ENCODE measurements around the gene ADPRHL1. TPM values are rescaled to one million over a fixed set of nuclear protein-coding genes. Genes with fewer than 3 reads are reported as not detected.
"Not testable (repeated sequence)": the region's sequence is repeated elsewhere in the genome, so short reads cannot be mapped to it uniquely, and the experiment has no call there.

The ADPRHL1 gene
- polyA plus RNA-seq, 4 donors = 3.0 to 7.2 (median 4.6) TPM

DNA sequence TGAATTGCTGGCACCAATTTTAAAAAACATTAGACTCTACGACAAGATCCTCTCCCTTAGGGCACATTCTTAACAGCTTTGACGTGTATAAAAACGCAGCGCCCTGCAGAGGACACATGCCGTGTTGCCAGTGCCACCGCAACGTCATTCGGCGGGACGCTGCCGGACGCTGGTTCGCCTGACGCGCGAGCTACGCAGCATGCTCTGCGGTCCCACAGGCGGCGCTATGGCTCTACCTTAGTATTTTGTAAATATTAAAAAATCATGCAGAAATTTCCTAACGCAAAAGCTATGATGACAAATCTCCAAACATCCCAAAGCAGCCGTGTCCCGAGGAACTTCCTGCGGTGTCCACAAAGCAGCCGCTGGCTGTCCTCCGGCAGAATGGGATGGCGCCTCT lies 4.2 kb upstream of the ADPRHL1 start:
- FAIRE-seq (no peak), DNase-seq (no peak)
- H3K9me3 ChIP-seq (ENCODE audit: control insufficient read depth in 2 of 2, insufficient read depth in 1 of 2, low read depth in 1 of 2, low read length in 1 of 2) = no peaks in the 10 kb centered on the region
- 93 to 98% (median 96%) methylated on average over 27 of the region's 27 CpGs for WGBS, 3 donors
- no peaks in the 10 kb centered on the region for H3K4me1 ChIP-seq (ENCODE audit: control insufficient read depth in 3 of 3, insufficient read depth in 2 of 3, low read depth in 1 of 3, low read length in 2 of 3)
- no peak overlapping the region for H3K4me3 ChIP-seq (ENCODE audit: low read depth in 1 of 3, low read length in 3 of 3)
- no peaks in the 10 kb centered on the region for H3K27me3 ChIP-seq (ENCODE audit: control insufficient read depth in 3 of 3, insufficient read depth in 3 of 3, low read length in 3 of 3)
- no peak overlapping the region for H3K27ac ChIP-seq (ENCODE audit: low read depth in 1 of 3, low read length in 2 of 3)
- peaks cover 5 to 53% (median 16%) of the 10 kb centered on the region in 3 donors for H3K36me3 ChIP-seq (ENCODE audit: control insufficient read depth in 3 of 3, insufficient read depth in 2 of 3, low read depth in 1 of 3, low read length in 3 of 3)

DNA sequence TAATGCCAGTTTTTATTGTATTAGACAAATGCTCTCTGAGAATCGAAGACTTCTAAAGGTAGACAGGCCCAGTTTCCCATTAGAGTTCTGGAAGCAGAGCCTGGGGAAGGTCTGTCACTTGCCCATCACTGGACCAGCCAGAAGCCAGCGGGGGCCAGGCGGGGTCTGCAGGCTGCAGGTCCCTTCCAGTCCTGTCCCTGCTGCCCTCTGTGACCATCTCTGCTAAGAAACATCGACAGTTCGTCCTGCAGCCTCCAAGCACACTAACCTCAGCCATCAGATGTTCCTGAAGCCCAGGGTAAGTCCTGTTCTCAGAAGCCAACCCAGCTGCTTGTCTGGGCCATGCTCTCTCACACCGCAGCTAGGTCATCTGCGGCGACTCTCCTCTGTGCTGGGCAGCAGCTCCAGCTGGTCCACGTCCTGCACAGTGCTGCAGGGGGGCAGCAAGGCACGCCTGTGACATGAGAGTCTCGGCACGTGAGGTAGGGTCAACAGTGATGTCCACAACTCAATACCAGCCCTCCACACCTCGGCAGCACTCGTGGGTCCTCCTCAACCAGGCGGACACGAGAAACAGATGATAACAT lies 2.9 kb upstream of the ADPRHL1 start:
- Histone ChIP-seq H3K4me1 (ENCODE audit: control insufficient read depth in 3 of 3, insufficient read depth in 2 of 3, low read depth in 1 of 3, low read length in 2 of 3) (no peaks in the 10 kb centered on the region), H3K27ac (ENCODE audit: low read depth in 1 of 3, low read length in 2 of 3) (no peak overlapping the region), H3K9me3 (ENCODE audit: control insufficient read depth in 2 of 2, insufficient read depth in 1 of 2, low read depth in 1 of 2, low read length in 1 of 2) (no peaks in the 10 kb centered on the region), H3K27me3 (ENCODE audit: control insufficient read depth in 3 of 3, insufficient read depth in 3 of 3, low read length in 3 of 3) (no peaks in the 10 kb centered on the region), H3K4me3 (ENCODE audit: low read depth in 1 of 3, low read length in 3 of 3) (no peak overlapping the region), H3K36me3 (ENCODE audit: control insufficient read depth in 3 of 3, insufficient read depth in 2 of 3, low read depth in 1 of 3, low read length in 3 of 3) (peaks cover 3 to 56% (median 16%) of the 10 kb centered on the region in 3 donors)
- WGBS, 3 donors = 95 to 97% (median 96%) methylated on average over 16 of the region's 16 CpGs
- FAIRE-seq (no peak), DNase-seq (no peak)

DNA sequence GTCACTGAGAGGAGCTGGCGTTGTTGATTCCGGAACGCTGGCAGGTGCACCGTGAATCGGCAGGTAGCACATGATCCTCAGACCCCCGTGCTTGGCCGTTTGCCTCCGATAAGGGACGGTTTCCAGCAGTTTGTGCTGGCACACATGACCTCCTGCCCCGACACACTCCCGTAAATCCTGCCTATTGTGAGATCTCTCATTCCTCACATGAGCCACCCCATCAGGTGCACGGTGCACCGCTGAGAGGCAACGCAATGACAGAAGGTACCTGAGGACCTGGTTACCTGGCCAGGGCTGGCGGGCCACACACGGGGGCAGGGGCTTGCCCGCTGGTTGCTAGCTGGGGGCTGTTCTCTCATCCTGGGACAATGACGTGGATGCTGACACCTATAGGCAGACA lies 2.1 kb upstream of the ADPRHL1 start:
- FAIRE-seq (no peak), DNase-seq (no peak)
- Histone ChIP-seq H3K36me3 (ENCODE audit: control insufficient read depth in 3 of 3, insufficient read depth in 2 of 3, low read depth in 1 of 3, low read length in 3 of 3) (peaks cover 3 to 51% (median 11%) of the 10 kb centered on the region in 3 donors), H3K9me3 (ENCODE audit: control insufficient read depth in 2 of 2, insufficient read depth in 1 of 2, low read depth in 1 of 2, low read length in 1 of 2) (no peaks in the 10 kb centered on the region), H3K27ac (ENCODE audit: low read depth in 1 of 3, low read length in 2 of 3) (no peak overlapping the region), H3K27me3 (ENCODE audit: control insufficient read depth in 3 of 3, insufficient read depth in 3 of 3, low read length in 3 of 3) (no peaks in the 10 kb centered on the region), H3K4me1 (ENCODE audit: control insufficient read depth in 3 of 3, insufficient read depth in 2 of 3, low read depth in 1 of 3, low read length in 2 of 3) (no peaks in the 10 kb centered on the region), H3K4me3 (ENCODE audit: low read depth in 1 of 3, low read length in 3 of 3) (no peak overlapping the region)
- 90 to 94% (median 93%) methylated on average over 18 of the region's 18 CpGs for WGBS, 3 donors

DNA sequence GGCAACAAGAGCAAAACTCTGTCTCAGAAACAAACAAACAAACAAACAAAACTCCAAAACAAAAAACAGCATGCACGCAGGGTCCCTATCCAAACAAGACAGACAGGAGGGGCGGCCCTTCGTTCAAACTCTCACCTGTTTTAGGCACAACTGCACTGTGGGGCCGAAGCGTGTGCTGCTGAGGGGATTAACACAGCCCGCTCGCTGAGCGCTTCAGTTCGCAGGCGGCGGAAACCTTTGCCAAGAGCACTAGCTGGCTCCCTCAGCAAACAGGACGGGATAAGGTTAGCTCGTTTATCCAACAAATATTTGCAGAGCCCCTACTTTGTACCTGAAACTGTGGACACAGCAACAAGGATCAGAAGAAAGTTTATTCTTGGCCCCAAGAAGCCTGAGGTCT lies 1.6 kb upstream of the ADPRHL1 start:
- H3K27me3 ChIP-seq (ENCODE audit: control insufficient read depth in 3 of 3, insufficient read depth in 3 of 3, low read length in 3 of 3) = no peaks in the 10 kb centered on the region
- no peak overlapping the region for H3K4me3 ChIP-seq (ENCODE audit: low read depth in 1 of 3, low read length in 3 of 3)
- peaks cover 3 to 46% (median 8%) of the 10 kb centered on the region in 3 donors for H3K36me3 ChIP-seq (ENCODE audit: control insufficient read depth in 3 of 3, insufficient read depth in 2 of 3, low read depth in 1 of 3, low read length in 3 of 3)
- 95 to 96% (median 96%) methylated on average over 13 of the region's 13 CpGs for WGBS, 3 donors
- no peak for DNase-seq
- no peaks in the 10 kb centered on the region for H3K9me3 ChIP-seq (ENCODE audit: control insufficient read depth in 2 of 2, insufficient read depth in 1 of 2, low read depth in 1 of 2, low read length in 1 of 2)
- peaks cover 0 to 1% (median 0%) of the 10 kb centered on the region in 3 donors for H3K4me1 ChIP-seq (ENCODE audit: control insufficient read depth in 3 of 3, insufficient read depth in 2 of 3, low read depth in 1 of 3, low read length in 2 of 3)
- H3K27ac ChIP-seq (ENCODE audit: low read depth in 1 of 3, low read length in 2 of 3) = no peak overlapping the region
- no peak for FAIRE-seq

DNA sequence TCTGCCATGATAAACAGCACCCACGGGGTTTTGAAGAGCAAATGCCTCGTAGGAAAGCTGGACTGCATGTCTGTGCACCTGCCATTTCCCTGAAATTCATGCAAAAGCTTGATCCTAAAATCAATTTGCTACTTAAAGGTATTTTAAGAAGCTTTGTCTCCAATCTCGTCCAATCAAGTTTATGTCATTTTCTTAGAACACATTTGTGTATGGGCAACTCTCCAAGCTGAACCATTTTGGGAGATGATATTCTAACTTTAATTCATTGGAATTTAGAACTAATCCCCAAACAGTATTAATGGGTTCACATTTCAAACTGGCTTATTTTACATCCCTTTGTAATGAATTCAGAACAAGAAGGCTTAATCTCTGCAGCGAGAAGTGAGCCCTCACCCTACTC lies 822 bp downstream of the ADPRHL1 start:
- FAIRE-seq = no peak
- no peak overlapping the region for H3K27ac ChIP-seq (ENCODE audit: low read depth in 1 of 3, low read length in 2 of 3)
- WGBS, 3 donors = 78 to 84% (median 81%) methylated on average over 4 of the region's 4 CpGs
- DNase-seq = no peak
- peaks cover 0 to 7% (median 0%) of the 10 kb centered on the region in 3 donors for H3K4me1 ChIP-seq (ENCODE audit: control insufficient read depth in 3 of 3, insufficient read depth in 2 of 3, low read depth in 1 of 3, low read length in 2 of 3)
- peaks cover 3 to 28% (median 4%) of the 10 kb centered on the region in 3 donors for H3K36me3 ChIP-seq (ENCODE audit: control insufficient read depth in 3 of 3, insufficient read depth in 2 of 3, low read depth in 1 of 3, low read length in 3 of 3)
- H3K4me3 ChIP-seq (ENCODE audit: low read depth in 1 of 3, low read length in 3 of 3) = no peak overlapping the region
- no peaks in the 10 kb centered on the region for H3K27me3 ChIP-seq (ENCODE audit: control insufficient read depth in 3 of 3, insufficient read depth in 3 of 3, low read length in 3 of 3)
- no peaks in the 10 kb centered on the region for H3K9me3 ChIP-seq (ENCODE audit: control insufficient read depth in 2 of 2, insufficient read depth in 1 of 2, low read depth in 1 of 2, low read length in 1 of 2)

DNA sequence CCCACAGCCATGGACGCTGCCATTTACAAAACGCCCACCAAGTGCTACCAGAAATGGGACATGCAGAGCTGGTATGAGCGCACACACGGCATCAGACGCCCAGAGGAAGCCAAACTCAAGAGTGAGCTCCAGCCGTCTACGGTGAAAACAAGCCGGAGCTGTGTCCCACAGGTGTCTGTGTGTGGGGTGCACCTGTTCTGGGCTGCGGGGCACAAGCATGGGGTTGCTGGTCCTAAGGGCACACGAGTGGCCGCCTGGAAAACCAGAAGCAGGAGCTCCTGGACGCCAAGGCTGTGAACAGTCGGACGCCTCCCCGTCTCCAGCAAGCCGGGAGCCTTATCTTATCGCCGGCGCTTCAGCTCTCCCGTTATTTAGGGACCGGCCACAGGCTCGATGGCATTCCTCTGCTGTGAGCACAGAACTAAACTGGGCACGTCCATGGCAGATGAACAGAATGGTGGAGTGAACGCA lies 1.3 kb downstream of the ADPRHL1 start:
- no peak overlapping the region for H3K27ac ChIP-seq (ENCODE audit: low read depth in 1 of 3, low read length in 2 of 3)
- no peaks in the 10 kb centered on the region for H3K27me3 ChIP-seq (ENCODE audit: control insufficient read depth in 3 of 3, insufficient read depth in 3 of 3, low read length in 3 of 3)
- no peak for FAIRE-seq
- H3K4me1 ChIP-seq (ENCODE audit: control insufficient read depth in 3 of 3, insufficient read depth in 2 of 3, low read depth in 1 of 3, low read length in 2 of 3) = peaks cover 0 to 7% (median 0%) of the 10 kb centered on the region in 3 donors
- H3K36me3 ChIP-seq (ENCODE audit: control insufficient read depth in 3 of 3, insufficient read depth in 2 of 3, low read depth in 1 of 3, low read length in 3 of 3) = peaks cover 3 to 27% (median 3%) of the 10 kb centered on the region in 3 donors
- no peak for DNase-seq
- WGBS, 3 donors = 77 to 89% (median 88%) methylated on average over 24 of the region's 24 CpGs
- no peaks in the 10 kb centered on the region for H3K9me3 ChIP-seq (ENCODE audit: control insufficient read depth in 2 of 2, insufficient read depth in 1 of 2, low read depth in 1 of 2, low read length in 1 of 2)
- no peak overlapping the region for H3K4me3 ChIP-seq (ENCODE audit: low read depth in 1 of 3, low read length in 3 of 3)

DNA sequence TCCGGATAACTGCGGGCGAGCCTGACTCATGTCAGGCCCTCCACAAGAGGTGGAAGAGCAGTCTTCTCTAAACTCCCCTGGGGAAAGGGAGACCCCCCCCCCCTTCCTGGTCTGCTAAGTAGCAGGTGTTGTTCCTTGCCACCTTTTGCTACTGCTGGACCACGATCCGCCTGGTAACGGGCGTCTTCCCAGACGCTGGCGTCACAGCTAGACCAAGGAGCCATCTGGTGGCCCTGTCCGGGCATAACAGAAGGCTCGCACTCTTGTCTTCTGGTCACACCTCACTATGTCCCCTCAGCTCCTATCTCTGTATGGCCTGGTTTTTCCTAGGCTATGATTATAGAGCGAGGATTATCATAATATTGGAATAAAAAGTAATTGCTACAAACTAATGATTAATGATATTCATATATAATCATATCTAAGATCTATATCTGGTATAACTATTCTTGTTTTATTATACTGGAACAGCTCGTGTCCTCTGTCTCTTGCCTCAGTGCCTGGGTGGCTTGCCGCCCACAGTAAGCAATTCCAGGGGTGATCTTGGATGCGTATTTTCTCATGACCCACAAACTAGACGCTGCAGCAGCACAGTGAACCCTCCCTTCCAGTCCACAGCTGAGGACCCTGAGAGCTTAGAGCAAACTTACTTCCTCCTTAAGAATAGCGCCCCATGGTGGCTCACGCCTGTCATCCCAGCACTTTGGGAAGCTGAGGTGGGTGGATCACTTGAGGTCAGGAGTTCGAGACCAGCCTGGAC lies 2.2 kb downstream of the ADPRHL1 start:
- H3K9me3 ChIP-seq (ENCODE audit: control insufficient read depth in 2 of 2, insufficient read depth in 1 of 2, low read depth in 1 of 2, low read length in 1 of 2); H3K4me3 ChIP-seq (ENCODE audit: low read depth in 1 of 3, low read length in 3 of 3); H3K27ac ChIP-seq (ENCODE audit: low read depth in 1 of 3, low read length in 2 of 3); FAIRE-seq; H3K27me3 ChIP-seq (ENCODE audit: control insufficient read depth in 3 of 3, insufficient read depth in 3 of 3, low read length in 3 of 3); H3K4me1 ChIP-seq (ENCODE audit: control insufficient read depth in 3 of 3, insufficient read depth in 2 of 3, low read depth in 1 of 3, low read length in 2 of 3): not testable (repeated sequence)
- peak; percentile 32 to 52 for DNase-seq
- 56 to 70% (median 59%) methylated on average over 18 of the region's 19 CpGs for WGBS, 3 donors
- H3K36me3 ChIP-seq (ENCODE audit: control insufficient read depth in 3 of 3, insufficient read depth in 2 of 3, low read depth in 1 of 3, low read length in 3 of 3) = peaks cover 3 to 20% (median 3%) of the 10 kb centered on the region in 3 donors

DNA sequence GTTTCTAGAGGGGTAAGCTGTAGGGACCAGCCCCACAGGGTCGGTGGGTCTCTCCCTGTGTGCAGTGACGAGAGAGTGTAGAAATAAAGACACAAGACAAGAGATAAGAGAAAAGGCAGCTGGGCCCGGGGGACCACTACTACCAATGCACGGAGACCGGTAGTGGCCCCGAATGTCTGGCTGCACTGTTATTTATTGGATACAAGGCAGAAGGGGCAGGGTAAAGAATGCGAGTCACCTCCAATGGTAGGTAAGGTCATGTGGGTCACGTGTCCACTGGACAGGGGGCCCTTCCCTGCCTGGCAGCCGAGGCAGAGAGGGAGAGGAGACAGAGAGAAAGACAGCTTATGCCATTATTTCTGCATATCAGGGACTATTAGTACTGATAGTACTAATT lies 2.9 kb downstream of the ADPRHL1 start:
- not testable (repeated sequence) for FAIRE-seq; H3K27ac ChIP-seq (ENCODE audit: low read depth in 1 of 3, low read length in 2 of 3); H3K27me3 ChIP-seq (ENCODE audit: control insufficient read depth in 3 of 3, insufficient read depth in 3 of 3, low read length in 3 of 3); H3K4me1 ChIP-seq (ENCODE audit: control insufficient read depth in 3 of 3, insufficient read depth in 2 of 3, low read depth in 1 of 3, low read length in 2 of 3); DNase-seq; H3K4me3 ChIP-seq (ENCODE audit: low read depth in 1 of 3, low read length in 3 of 3); H3K9me3 ChIP-seq (ENCODE audit: control insufficient read depth in 2 of 2, insufficient read depth in 1 of 2, low read depth in 1 of 2, low read length in 1 of 2)
- peaks cover 3 to 16% (median 3%) of the 10 kb centered on the region in 3 donors for H3K36me3 ChIP-seq (ENCODE audit: control insufficient read depth in 3 of 3, insufficient read depth in 2 of 3, low read depth in 1 of 3, low read length in 3 of 3)
- 83 to 96% (median 92%) methylated on average over 8 to 9 of the region's 9 CpGs for WGBS, 3 donors

All from small intestine (tissue), 7 donors.